ENCODE results near the gene RASSF6.

The RASSF6 gene

DNA sequence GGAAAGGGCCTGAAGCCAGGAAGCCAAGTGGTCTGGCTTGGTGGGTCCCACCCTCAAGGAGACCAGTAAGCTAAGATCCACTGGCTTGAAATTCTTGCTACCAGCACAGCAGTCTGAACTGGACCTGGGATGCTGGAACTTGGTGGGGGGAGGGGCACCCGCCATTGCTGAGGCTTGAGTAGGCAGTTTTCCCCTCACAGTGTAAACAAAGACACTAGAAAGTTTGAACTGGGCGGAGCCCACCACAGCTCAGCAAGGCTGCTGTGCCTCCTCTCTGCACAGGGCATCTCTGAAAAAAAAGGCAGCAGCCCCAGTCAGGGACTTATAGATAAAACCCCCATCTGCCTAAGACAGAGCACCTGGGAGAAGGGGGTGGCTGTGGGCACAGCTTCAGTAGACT is 75.6 kb downstream of the RASSF6 start:
- no peaks in the 10 kb centered on the region for H3K36me3 Mint-ChIP-seq
- no peak overlapping the region for H3K27ac Mint-ChIP-seq
- no peaks in the 10 kb centered on the region for H3K9me3 Mint-ChIP-seq
- H3K4me1 Mint-ChIP-seq: no peaks in the 10 kb centered on the region
- no peak overlapping the region for H3K4me3 Mint-ChIP-seq
- no peaks in the 10 kb centered on the region for H3K27me3 Mint-ChIP-seq

- H3K4me3 Mint-ChIP-seq: no peak overlapping the region
- H3K9me3 Mint-ChIP-seq: no peaks in the 10 kb centered on the region
These were observed 79.0 kb downstream of the RASSF6 start for GRCh38 chr4:73541251-73541650.

GRCh38 chr4:73540826-73541225 is 79.4 kb downstream of the RASSF6 start:
- Mint-ChIP-seq H3K27ac (no peak overlapping the region), H3K27me3 (no peaks in the 10 kb centered on the region), H3K4me1 (no peaks in the 10 kb centered on the region), H3K4me3 (no peak overlapping the region), H3K36me3 (no peaks in the 10 kb centered on the region), H3K9me3 (no peaks in the 10 kb centered on the region)

More at GRCh38 chr4:73541251-73541650, 79.0 kb downstream of the RASSF6 start:
- H3K36me3 Mint-ChIP-seq: no peaks in the 10 kb centered on the region
- no peaks in the 10 kb centered on the region for H3K4me1 Mint-ChIP-seq
- no peak overlapping the region for H3K27ac Mint-ChIP-seq
- H3K27me3 Mint-ChIP-seq: no peaks in the 10 kb centered on the region

GRCh38 chr4:73539386-73539785 is 80.8 kb downstream of the RASSF6 start:
- Mint-ChIP-seq H3K27ac (no peak overlapping the region), H3K36me3 (no peaks in the 10 kb centered on the region), H3K4me1 (no peaks in the 10 kb centered on the region), H3K4me3 (no peak overlapping the region), H3K27me3 (no peaks in the 10 kb centered on the region), H3K9me3 (no peaks in the 10 kb centered on the region)

- Mint-ChIP-seq H3K36me3 (no peaks in the 10 kb centered on the region), H3K9me3 (no peaks in the 10 kb centered on the region), H3K27ac (no peak overlapping the region), H3K27me3 (no peaks in the 10 kb centered on the region), H3K4me1 (no peaks in the 10 kb centered on the region), H3K4me3 (no peak overlapping the region)
These were observed 82.1 kb downstream of the RASSF6 start for GRCh38 chr4:73538162-73538561.

DNA sequence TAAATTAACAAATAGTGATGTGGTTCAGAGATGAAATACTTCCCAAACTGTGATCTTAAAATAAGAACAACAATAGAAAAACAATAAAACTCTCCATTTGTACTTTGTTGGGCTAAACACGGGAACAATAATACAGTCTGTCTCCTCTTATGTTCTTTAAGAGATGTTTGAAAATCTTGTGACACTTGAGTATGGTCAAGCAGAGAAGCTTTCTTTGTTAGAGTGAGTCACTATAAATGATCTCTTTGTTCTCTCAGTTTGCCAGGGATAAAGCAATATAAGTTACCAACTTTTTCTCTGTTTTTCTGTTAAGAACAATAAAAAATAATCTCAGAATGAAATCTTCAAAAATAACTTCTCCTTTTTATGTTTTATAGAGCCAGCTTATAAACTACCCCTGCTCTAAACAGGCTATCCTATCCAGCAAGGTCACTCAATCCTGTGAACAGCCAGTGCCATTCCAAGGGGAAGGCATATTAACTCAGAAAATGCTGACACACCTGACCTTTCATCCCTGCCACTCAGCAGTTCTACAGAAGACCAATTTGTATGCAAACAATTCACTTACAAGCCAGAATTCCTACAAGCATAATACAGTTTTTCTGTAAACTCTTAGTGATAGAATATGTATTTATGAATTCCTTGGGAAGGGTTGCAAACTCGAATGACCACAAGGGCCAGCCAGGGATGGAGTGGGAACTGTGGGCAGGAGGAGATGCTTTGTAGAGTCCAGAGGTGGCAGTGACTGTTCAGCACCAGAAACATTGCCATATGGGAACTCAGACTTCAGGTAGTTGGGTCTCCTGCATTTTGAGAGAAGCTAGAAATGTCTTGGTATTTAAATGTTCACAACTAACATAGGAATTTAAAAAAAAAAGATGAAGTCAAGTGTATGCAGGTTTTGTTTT is 86.5 kb downstream of the RASSF6 start:
- Mint-ChIP-seq H3K36me3 (no peaks in the 10 kb centered on the region), H3K4me3 (no peak overlapping the region), H3K9me3 (no peaks in the 10 kb centered on the region), H3K27ac (no peak overlapping the region), H3K27me3 (no peaks in the 10 kb centered on the region), H3K4me1 (no peaks in the 10 kb centered on the region)

DNA sequence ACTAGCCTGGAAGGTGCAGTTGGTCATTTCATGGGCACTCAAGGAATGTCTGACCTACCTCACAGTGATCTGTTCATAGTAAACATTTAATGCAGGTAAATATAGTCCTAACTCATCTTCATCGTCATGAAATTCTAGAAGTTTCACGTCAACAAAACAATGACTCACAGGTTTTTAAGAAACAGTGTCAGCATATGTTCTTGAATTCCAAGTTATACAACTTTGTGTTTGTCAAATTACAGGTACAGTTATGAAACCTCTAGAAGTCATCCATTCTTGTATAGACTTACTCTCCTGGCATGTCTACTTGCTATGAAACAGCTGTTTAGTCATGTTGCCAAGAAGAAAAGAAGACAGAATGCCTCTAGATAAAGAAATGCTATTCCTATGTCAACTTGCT is 92.1 kb downstream of the RASSF6 start:
- H3K4me3 Mint-ChIP-seq: no peak overlapping the region
- peaks cover 2% of the 10 kb centered on the region for H3K27me3 Mint-ChIP-seq
- H3K4me1 Mint-ChIP-seq: no peaks in the 10 kb centered on the region

DNA sequence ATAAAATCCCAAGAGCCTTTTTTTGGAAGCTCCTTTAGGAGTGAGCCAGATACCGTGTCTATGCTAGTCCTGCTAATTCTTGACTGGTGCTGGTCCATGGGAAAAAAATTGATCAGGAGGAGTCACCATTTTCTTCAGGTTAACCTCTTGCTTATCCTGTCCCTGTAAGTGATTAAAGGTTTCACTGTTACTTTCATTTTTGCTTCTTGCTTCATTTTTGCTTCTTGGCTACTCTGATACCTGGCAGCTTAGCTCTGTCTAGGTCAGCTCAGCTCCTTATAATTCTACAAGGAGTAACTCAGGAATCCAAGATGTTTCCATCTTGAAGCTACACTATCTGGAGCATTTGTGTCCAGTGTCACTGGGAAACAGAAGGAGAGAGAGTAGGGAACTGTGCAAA is 93.0 kb downstream of the RASSF6 start:
- H3K4me3 Mint-ChIP-seq: no peak overlapping the region
- no peak overlapping the region for H3K27ac Mint-ChIP-seq
- H3K27me3 Mint-ChIP-seq: peaks cover 2% of the 10 kb centered on the region
- H3K9me3 Mint-ChIP-seq: no peaks in the 10 kb centered on the region
- H3K36me3 Mint-ChIP-seq: no peaks in the 10 kb centered on the region
- H3K4me1 Mint-ChIP-seq: no peaks in the 10 kb centered on the region

More for the DNA sequence above, 92.1 kb downstream of the RASSF6 start:
- Mint-ChIP-seq H3K9me3 (no peaks in the 10 kb centered on the region), H3K36me3 (no peaks in the 10 kb centered on the region), H3K27ac (no peak overlapping the region)

DNA sequence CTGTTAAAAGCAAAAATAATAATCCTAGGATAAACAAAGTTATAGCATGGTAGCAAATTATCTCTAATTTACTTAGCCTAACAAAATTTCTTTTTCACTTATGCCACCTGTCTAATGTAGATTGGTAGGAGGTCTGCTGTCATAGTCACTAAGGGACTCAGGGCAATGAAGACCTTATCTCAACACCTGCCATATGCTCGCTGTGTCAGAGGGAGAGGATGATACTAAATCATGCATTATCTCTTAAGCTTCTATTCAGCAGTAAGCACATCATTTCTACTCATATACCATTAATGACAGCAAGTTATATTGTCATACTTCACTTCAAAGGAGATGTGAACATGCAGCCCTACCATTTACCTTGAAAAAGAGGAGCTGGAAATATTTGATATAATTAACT is 94.6 kb downstream of the RASSF6 start:
- Mint-ChIP-seq H3K9me3 (no peaks in the 10 kb centered on the region), H3K4me3 (no peak overlapping the region), H3K36me3 (no peaks in the 10 kb centered on the region), H3K4me1 (no peaks in the 10 kb centered on the region), H3K27me3 (peaks cover 2% of the 10 kb centered on the region), H3K27ac (no peak overlapping the region)

DNA sequence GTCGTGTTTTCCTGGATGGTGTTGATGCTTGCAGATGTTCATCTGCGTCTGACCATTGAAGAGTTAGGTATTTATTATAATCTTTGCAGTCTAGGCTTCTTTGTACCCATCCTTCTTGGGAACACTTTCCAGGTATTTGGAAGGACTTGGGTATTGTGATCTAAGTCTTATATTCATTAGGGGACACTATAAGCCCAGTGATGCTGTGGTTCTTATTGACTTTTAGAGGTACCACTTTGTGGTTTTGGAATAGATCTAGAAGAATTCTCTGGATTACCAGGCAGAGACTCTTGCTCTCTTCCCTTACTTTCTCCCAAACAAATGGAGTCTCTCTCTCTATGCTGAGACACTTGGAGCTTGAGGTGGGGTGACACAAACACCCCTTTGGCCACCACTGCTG is 97.1 kb downstream of the RASSF6 start:
- Mint-ChIP-seq H3K4me3 (no peak overlapping the region), H3K27me3 (peaks cover 2% of the 10 kb centered on the region), H3K9me3 (no peaks in the 10 kb centered on the region), H3K4me1 (no peaks in the 10 kb centered on the region), H3K27ac (no peak overlapping the region), H3K36me3 (no peaks in the 10 kb centered on the region)
